HG03175 (cell line): ENCODE measurements around the gene CDK5RAP3.
"Not testable (repeated sequence)": the region's sequence is repeated elsewhere in the genome, so short reads cannot be mapped to it uniquely, and the experiment has no call there.

Source experiments
- ATAC-seq: cut with Tn5 transposase; IDR thresholded peaks from one replicate; pipeline ENCODE4 v1.9.1; 2021; ENCODE audit warnings: mild to moderate bottlenecking, moderate library complexity; ENCODE audit not compliant: unreplicated experiment

CDK5RAP3 gene

DNA sequence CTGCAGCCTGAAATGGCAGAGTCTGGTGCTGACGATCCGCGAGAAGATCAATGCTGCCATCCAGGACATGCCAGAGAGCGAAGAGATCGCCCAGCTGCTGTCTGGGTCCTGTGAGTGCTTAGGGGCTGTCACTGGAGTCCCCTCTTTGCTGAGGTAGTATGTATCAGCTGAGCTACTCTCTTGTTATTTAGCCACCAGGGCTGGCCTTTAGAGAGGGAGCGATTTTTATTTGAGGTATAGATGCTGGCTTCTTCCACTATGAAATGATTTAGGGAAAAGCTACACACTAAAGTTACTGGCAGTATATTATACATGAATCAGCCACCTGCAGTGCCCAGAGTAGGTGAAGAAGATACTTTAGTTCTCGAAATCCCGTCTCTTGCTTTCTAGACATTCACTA lies 2.6 kb downstream of the CDK5RAP3 start:
- ATAC-seq = no peak

DNA sequence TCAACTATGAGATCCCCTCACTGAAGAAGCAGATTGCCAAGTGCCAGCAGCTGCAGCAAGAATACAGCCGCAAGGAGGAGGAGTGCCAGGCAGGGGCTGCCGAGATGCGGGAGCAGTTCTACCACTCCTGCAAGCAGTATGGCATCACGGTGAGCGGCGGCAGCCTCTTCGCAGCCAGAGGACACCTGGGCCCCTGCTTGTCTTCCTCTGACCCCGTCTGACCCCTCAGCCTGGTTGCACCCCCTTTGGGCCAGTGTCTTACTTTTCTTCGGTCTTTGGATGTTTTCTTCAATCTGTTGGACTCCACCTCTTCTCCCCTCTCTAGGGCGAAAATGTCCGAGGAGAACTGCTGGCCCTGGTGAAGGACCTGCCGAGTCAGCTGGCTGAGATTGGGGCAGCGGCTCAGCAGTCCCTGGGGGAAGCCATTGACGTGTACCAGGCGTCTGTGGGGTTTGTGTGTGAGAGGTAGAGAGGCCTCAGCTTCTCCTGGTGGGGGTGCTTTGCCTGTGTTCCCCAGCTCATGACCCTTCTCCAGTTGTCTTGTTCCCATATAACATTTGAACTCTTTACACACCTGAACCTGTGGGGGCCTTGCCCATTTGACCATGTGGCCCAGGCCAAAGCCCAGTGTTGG lies 4.4 kb downstream of the CDK5RAP3 start:
- no peak for ATAC-seq

DNA sequence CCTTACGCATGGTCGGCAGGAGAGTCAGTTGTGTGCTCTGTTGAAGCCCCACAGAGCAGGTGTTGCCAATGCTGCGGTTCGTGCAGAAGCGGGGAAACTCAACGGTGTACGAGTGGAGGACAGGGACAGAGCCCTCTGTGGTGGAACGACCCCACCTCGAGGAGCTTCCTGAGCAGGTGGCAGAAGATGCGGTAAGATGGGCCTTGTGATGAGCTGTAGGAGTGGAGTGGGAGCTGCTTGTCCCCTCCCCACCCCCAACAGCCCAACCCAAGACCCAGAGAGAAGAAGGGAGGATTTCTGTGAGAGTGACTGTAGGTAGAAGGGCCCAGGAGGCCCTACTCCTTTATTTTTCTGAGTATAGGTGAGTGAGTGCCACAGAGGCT lies 4.9 kb downstream of the CDK5RAP3 start:
- no peak for ATAC-seq

DNA sequence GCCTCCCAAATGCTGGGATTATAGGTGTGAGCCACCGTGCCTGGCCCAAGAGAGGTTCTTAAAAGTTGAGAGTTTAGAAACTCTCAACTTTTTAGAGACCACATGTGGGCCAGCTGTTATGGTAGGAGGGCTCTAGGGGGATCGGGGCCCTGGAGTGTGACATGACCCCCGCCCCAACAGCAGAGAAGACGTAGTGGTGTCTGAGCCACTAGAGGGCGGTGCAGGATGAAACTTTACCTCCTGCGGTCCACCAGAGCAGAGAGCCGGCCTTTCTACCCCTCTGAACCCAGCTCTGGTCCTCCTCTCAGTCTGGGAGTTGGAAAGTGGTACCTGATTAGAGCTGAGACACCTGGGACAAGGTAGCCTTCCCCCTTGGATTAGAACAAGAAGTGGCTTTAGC lies 7.4 kb downstream of the CDK5RAP3 start:
- ATAC-seq = no peak

DNA sequence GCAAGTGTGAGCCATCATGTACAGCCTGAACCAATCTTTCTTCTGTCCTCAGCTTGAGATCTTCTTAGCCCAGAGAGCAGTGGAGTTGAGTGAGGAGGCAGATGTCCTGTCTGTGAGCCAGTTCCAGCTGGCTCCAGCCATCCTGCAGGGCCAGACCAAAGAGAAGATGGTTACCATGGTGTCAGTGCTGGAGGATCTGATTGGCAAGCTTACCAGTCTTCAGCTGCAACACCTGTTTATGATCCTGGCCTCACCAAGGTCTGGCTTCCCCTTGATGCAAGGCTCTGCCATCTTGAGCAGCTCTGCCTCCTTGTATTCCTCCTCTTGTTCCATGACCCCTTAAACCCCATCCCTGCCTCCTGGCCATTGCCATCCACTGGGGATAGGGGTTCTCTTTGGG lies 9.6 kb downstream of the CDK5RAP3 start:
- ATAC-seq = no peak

DNA sequence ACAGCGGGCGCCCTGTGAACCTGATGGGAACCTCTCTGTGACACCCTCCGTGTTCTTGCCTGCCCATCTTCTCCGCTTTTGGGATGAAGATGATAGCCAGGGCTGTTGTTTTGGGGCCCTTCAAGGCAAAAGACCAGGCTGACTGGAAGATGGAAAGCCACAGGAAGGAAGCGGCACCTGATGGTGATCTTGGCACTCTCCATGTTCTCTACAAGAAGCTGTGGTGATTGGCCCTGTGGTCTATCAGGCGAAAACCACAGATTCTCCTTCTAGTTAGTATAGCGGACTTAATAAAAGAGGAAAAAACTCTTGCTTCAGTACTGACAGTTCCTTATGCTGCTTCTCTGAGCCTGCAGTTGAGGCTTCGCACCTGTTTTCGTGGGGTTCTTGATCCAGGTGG lies 10.5 kb downstream of the CDK5RAP3 start:
- no peak for ATAC-seq

DNA sequence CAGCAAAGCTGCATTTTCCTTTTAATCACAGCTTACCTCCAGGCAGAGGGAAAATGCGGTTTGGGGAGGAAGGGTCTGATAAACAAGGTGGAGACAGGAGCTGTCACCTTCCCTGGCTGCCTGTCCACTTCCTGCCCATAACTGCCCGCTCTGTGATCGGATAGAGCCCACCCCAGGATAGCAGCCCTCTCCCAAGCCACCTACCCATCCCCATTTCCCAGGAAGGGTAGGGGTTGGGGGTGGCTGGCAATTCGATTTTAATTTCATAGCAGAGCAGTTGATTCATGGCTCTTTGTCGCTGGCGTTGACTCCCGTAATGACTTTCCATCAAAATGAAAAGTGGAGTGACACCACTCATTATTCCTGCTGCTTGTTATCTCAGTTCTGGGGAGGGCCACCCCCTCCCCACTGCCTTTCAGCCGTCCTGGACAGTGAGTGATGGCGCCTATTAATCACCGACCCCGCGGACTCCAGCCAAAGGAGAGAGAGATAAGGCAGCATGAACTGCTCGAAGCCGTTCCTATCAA lies 11.2 kb downstream of the CDK5RAP3 start:
- no peak for ATAC-seq

DNA sequence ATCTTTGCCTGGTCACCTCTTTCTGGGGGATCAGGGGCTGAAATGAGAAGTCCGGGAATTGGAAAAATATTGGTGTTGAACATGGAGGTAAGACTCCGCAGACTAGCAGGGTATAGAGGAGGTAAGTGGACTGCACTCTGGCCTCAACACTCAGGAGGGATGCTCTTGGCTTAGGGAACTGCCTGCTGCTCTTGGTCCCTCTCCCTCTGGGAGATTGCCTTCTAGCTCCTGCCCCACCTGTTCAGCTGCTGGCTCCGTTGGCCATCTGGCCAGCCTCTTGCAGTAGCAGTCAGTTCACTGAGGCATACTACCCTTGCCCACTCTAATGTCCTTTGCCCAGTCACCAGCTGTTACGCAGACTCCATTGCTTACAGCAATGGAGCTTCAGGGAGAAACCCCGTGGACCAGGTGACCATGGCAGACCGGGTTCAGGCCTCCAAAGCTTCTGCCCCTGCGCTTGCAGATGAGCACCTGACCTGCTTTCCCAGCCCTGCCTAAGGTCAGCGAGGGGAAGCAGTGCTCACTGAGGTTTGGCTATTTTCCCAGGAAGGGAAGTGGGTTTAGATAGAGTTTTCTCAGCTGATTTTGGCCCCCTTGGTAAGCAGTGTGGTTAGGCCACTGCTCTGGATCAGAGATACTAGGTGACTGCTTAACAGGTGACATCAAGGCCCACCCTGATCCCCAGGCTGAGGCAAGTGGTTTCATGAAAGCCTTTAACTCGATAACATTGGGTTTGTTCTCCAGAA lies 11.9 kb downstream of the CDK5RAP3 start:
- ATAC-seq = no peak

DNA sequence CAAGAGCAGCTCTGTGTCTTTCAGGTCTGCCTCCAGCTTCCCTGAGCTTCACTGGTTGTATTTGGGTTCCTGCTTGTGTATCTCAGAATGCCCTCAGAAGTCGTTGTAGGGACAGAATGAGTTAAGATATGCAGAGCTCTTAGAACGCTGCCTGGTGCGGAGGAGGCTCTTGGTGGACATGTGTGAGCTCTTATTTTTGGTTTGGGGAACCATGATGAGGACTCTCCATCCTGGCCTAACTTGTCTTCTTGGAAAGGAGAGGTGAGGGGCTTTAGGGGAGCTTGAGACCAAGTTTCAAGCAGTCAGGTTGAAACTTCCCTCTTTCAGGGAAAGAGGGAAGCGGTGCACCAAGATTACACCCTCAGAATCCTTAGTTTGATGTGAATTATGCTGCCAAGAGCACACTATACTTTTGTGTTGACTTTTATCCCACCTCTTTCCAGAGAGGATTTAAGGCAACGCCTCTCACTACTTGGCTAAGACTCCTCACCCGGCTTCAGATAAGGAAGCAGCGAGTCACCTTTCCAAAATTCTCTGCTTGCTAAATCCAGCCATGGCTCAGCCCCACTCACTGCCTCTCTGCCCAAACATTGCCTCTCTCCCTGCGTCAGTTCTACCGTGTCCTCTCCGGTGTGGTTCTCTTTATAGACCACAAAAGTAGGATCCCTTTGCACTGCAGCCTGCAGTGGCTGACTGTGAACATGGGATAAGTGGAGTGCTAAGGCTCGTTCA lies 12.7 kb downstream of the CDK5RAP3 start:
- ATAC-seq = no peak

DNA sequence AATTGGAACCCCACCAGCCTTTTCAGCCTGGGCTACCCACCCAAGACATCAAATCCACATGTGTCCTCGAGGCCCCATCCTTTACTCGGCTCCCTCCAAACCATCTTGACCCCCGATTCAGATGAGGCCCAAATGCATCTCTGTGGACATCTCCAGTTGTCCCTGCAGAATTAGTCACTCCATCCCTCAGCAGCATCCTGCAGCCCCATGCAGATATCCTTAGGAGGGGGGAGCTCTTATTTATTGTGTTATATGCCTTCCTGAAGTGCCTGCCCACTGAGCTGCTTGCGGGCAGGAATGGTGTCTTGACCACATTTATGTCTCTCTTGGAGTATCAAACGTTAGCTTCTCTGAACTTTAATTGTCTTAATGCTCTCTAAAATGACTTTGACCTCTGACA lies 15.6 kb downstream of the CDK5RAP3 start:
- ATAC-seq = no peak

DNA sequence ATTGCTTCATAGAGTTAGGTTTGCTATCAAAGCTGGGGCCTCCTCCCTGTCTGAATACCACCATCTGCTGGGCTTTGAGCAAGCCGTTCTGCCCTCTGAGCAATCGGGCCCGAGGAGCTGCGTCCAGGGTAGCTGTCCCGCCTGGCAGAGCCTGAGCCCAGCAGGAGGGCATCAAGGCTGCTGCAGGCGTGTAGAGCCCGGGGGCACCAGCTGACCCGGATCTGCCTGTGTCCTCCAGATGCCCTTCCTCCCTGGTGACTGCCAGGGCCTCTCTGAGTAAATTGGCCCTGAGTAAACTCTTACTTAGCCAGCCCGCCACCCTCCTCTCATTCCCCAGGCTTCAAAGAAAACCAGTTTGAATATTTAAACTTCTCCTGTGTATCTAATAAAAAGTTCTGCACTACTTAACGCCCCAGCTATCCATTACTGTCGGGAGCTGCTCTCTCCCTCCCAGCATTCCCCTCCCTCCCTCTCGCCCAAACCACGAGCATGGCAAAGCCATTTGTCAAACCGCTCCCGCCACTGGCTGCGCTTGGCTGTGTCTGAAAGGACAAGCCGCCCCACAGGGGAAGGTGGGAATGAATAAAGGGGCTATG lies 16.4 kb downstream of the CDK5RAP3 start:
- ATAC-seq = no peak

DNA sequence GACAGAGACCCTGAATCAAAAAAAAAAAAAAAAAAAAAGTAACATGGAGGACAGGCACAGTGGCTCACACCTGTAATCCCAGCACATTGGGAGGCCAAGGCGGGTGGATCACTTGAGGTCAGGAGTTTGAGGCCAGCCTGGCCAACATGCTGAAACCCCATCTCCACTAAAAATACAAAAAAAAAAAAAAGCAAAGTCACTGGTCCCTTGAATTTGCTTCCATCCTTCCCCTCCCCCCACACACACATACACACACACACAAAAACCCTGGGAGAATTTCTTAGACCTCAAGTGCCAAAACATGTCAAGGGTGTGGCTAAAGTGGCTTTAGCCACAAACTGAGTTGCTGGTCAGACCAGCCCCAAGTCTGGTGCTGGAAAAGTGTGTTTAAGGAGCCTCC lies 17.5 kb downstream of the CDK5RAP3 start:
- ATAC-seq = not testable (repeated sequence)

DNA sequence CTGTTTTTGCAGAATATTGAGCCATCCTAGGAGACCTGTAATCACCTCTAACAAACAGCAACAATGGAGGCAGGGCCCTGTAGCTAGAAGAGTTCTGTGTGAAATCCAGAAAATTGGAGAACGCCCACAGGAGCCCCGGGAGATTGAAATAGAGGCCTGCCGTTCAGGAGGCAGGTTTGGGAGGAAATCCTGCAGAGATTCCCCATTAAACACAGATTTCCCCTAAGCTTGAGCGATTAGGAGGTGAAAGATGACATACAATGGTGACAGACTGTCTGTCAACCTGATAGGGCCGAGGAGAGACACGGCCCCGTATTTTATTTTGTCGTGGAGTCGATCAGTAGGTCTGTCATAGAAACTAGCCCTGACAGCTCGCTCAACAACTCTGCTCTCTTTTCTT lies 18.2 kb downstream of the CDK5RAP3 start:
- no peak for ATAC-seq

DNA sequence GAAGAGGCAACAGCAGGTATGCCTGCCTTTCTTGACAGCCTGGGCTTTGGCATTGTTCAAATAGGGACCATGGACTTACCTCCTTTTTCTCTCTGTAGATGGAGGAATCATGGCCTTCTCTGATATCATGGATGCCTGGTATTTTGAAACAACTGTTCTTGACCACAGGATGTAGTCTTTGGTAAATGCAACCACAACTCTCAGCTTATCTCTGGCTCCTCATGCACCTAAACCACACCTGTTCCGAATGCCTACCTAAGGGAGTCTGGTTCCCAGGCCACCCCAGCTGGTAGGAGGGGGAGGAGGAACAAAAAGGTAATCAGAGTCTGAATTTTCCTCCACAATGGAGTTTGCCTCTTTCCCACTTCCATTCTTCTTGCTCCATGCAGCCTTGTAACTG lies 18.8 kb downstream of the CDK5RAP3 start:
- ATAC-seq = no peak

DNA sequence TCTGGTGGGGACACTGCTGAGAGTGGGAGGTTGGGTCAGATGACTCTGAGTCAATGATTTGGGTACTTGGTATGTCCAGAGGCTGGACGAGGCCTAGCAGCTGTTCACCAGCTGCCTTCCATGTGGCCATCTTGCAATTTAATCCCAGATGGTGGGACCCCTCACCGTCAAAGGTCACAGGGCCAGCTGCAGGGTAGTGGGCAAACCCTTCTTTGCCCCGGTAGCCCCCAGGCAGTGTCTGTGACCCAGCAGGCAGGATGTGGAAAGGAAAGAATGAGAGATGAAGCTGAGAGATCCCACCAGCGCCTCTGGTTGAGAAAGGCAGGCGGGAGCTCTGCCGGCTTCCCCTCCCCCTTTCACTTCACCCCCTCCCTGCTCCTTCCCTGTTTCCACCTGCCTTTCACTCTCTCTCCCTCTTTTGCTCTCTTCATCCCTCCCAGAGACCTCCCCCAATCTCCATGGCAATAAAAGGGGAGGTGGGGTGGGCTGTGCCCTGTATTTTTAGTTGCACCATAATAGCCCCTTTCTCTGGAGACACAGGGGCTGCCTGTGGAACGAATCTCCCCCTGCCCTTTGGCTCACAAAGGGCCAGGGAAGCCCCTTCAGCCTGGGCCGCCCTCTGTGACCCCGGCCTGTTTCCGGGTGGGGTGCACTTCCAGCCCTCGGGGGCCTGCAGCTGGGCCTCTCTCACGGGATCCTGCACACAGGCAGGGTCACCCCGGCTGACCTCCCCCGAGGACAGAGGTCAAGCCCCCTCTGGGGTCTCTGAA lies 20.2 kb downstream of the CDK5RAP3 start:
- ATAC-seq = no peak

DNA sequence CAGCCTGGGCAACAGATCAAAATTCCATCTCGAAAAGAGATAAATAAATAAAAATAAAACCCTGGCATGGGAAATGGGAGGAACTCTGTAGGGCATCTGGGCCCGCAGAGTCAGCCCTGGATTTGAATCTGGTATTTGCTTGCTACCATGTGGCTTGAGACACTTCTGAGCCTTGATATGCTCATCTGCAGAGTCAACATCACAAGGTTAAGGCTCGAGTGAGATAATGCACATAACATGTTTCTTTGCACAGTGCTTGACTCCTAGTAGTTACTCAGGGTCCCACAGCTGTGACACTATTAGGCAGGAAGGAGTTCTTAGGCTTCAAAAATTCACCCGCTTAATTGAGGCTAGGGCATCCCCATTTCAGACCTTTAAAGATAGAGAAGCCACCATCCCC lies 21.3 kb downstream of the CDK5RAP3 start:
- ATAC-seq = no peak

DNA sequence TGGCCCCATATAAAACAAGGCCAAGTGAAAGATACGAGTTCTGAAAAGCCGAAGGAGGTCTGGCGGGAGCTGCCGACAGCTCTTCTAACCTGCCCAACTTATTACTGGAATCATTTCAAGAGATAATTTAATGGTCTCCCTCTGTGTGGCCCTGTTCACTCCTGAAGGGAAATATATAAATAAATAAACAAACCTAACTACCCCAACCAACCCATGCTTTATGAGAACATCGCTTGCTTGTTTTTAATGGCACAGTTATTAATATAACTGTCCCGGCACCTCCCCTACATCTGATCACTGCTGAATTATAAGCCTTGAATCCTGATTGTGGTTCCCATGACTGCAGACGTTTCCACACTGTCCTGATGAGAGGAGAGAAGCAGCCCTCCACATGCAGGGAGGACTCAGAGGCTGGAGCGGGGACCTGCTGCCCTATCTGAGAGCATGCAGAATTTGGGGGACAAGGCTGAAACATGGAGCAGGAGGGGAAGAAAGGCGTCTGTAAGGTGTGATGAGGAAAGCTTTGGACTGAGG lies 22.2 kb downstream of the CDK5RAP3 start:
- ATAC-seq = no peak

DNA sequence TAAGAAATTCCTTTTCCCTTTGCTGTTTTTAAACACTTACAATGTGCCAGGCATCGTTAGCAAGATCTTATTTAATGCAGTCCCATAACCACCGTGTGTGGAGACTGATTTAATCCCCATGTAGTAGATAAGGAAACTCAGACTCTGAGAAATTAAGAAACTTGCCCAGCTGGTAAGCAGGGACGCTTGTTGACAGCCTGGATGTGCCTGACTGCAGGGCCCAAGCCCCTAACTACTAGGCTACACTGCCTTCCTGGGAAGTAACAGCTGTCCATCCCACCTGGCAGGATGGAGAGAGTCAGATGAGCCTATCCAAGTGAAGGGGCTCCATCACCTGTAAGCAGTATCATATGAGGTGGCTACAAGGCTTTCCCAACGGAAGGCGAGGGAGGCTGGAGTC lies 23.1 kb downstream of the CDK5RAP3 start:
- no peak for ATAC-seq

DNA sequence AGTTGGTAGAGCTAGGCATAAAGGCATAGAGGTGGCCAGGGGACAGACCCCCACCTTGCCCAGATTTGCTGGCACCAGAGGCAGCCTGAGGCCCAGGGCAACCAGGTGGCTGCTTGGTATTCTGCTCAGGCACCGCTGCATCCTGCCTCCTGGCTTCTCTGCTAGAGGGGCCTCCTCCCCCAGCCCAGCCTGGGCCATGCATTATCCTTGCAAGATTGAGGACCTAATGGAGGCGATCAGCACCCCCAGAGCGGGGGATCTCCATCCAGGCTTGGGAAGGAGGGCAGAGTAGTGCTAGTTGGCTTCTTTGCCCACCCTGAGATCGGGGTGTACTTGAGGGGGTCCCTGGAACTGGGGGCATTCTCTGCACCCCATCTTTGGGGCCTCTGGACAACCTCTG lies 23.8 kb downstream of the CDK5RAP3 start:
- no peak for ATAC-seq

DNA sequence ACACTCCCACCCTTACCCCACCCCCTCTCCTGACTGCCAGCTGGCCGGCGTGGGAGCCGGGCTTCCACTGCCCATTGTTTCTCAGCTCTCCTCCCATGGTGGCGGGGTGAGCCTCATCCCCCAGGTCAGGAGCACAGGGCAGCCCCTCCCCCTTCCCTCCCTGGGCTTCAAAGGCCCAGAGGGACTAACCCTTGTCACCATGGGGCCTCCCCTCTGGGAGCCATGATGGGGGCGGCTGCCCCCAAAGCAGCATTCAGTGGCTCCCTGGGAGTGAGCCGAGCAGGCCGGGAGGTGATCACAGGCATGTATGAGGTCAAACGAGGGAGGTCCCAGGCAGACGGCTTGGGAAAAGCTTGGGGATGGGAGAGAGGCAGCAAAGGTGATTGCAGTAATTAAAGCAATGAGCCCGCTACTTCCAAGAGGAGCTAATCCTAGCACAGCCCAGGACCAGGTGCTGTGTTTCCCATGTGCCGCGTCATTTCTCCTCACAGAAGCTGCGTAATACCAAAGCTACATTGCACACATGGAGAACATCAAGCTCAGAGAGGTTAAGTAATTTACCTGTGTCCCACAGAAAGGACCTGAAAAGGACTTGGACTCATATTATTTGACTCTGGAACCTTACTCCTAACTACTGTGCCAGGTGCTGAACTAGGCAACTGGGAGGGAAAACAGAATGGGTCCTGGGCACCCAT lies 24.5 kb downstream of the CDK5RAP3 start:
- ATAC-seq = no peak
